A549 (cell line): ENCODE measurements around the gene CATSPERZ. TPM values are rescaled to one million over a fixed set of nuclear protein-coding genes. Genes with fewer than 3 reads are reported as not detected.

ENCODE experiments used
- ATAC-seq, 2 experiments: fragments of 200-7000 bp in 1 of 2; fragments of >200 bp in 1 of 2; cut with Nextera tagmentation in 1 of 2; cut with Tn5 transposase in 1 of 2; 3 replicates each; pipeline versions ENCODE4 v1.8.0 to v1.9.1; 2018 to 2020; ENCODE audit warnings: mild to moderate bottlenecking in 1 of 2, moderate library complexity in 1 of 2
- CTCF ChIA-PET: fragments of 300-600 bp; sonication (Branson Sonifier 250); formaldehyde crosslinking; extraction: SDS; loops from one replicate; lab custom pipeline; 2021; ENCODE audit warnings: antibody characterized with exemption, inconsistent platforms; lab: Yijun Ruan, JAX
- POLR2A ChIA-PET: fragments of 350-600 bp; formaldehyde crosslinking; extraction: SDS; loops from one replicate; lab custom pipeline; 2021; ENCODE audit warnings: antibody characterized with exemption, inconsistent platforms; lab: Yijun Ruan, JAX
- DNase-seq, 2 experiments: peaks; one replicate each; pipeline versions ENCODE4 v3.0.0 to v3.0.0-alpha.2; 2011 to 2016; ENCODE audit warnings: low read depth in 1 of 2, low spot score in 1 of 2
- FAIRE-seq: peaks from 2 replicates; lab custom pipeline; 2011; peaks lifted over from hg19 to GRCh38; lab: Jason Lieb, UNC
- H3K27ac ChIP-seq, 2 experiments: fragments of >200 bp; sonication (Bioruptor Twin); formaldehyde crosslinking; 3 replicates each; pipeline ENCODE4 v1.5.1; 2016 to 2017
- H3K4me1 ChIP-seq: fragments of >200 bp; sonication (Bioruptor Twin); formaldehyde crosslinking; 3 replicates; pipeline ENCODE4 v1.6.1; 2016
- H3K4me2 ChIP-seq: fragments of >200 bp; sonication (Bioruptor Twin); formaldehyde crosslinking; 3 replicates; pipeline ENCODE4 v1.6.1; 2016
- H3K4me3 ChIP-seq: fragments of >200 bp; sonication (Bioruptor Twin); formaldehyde crosslinking; 3 replicates; pipeline ENCODE4 v1.5.1; 2016
- H3K9me3 ChIP-seq: fragments of >200 bp; sonication (Bioruptor Twin); formaldehyde crosslinking; 3 replicates; pipeline ENCODE4 v1.6.1; 2016
- EHF ChIP-seq: fragments of 250-450 bp; sonication (Bioruptor Pico); IDR thresholded peaks from 2 replicates; pipeline ENCODE4 v1.5.0; 2020; ENCODE audit warnings: mild to moderate bottlenecking
- EP300 ChIP-seq, 2 experiments: fragments of >200 bp; sonication (Bioruptor Twin); formaldehyde crosslinking; IDR thresholded peaks; 2 replicates in 1 of 2; 3 replicates in 1 of 2; pipeline ENCODE4 v1.6.1; 2016 to 2017
- ESRRA ChIP-seq: fragments of 150-350 bp; IDR thresholded peaks from 2 replicates; pipeline ENCODE4 v1.6.1; 2014; ENCODE audit warnings: mild to moderate bottlenecking, low read length, borderline replicate concordance
- FOSL2 ChIP-seq, 2 experiments: fragments of 450-650 bp in 1 of 2; fragments of >200 bp in 1 of 2; sonication (Bioruptor Twin) in 1 of 2; formaldehyde crosslinking; IDR thresholded peaks; 2 replicates each; pipeline versions ENCODE4 v1.5.0 to v1.6.1; 2016 to 2020; ENCODE audit warnings: mild to moderate bottlenecking in 1 of 2, moderate library complexity in 1 of 2
- FOXS1 ChIP-seq: fragments of 250-450 bp; sonication (Bioruptor Pico); IDR thresholded peaks from 2 replicates; pipeline ENCODE4 v1.5.0; 2020; ENCODE audit warnings: mild to moderate bottlenecking, moderate library complexity
- GATA3 ChIP-seq: IDR thresholded peaks from 2 replicates; pipeline ENCODE4 v1.6.1; 2012; ENCODE audit warnings: borderline replicate concordance
- HDAC2 ChIP-seq: fragments of 200-600 bp; sonication (generic); IDR thresholded peaks from 2 replicates; pipeline ENCODE4 v1.6.1; 2016
- HOXA7 ChIP-seq: fragments of 250-450 bp; sonication (Bioruptor Pico); IDR thresholded peaks from 2 replicates; pipeline ENCODE4 v1.5.0; 2020; ENCODE audit warnings: mild to moderate bottlenecking, moderate library complexity
- HOXB13 ChIP-seq: fragments of 250-450 bp; sonication (Bioruptor Pico); IDR thresholded peaks from 2 replicates; pipeline ENCODE4 v1.5.0; 2020; ENCODE audit warnings: low read depth, mild to moderate bottlenecking, moderate library complexity
- HOXB5 ChIP-seq: fragments of 250-450 bp; sonication (Bioruptor Pico); IDR thresholded peaks from 2 replicates; pipeline ENCODE4 v1.5.0; 2020; ENCODE audit warnings: mild to moderate bottlenecking, moderate library complexity
- JUN ChIP-seq, 2 experiments: fragments of >200 bp; sonication (Bioruptor Twin); formaldehyde crosslinking; IDR thresholded peaks; 2 replicates in 1 of 2; 3 replicates in 1 of 2; pipeline ENCODE4 v1.6.1; 2016 to 2017
- JUNB ChIP-seq: fragments of >200 bp; sonication (Bioruptor Twin); formaldehyde crosslinking; IDR thresholded peaks from 2 replicates; pipeline ENCODE4 v1.6.1; 2016
- KDM5A ChIP-seq: fragments of 200-600 bp; sonication (generic); IDR thresholded peaks from 2 replicates; pipeline ENCODE4 v1.6.1; 2016; ENCODE audit warnings: antibody characterized with exemption, mild to moderate bottlenecking
- MYC ChIP-seq: IDR thresholded peaks from 2 replicates; pipeline ENCODE4 v1.6.1; 2012; ENCODE audit warnings: mild to moderate bottlenecking, inconsistent platforms, low read length, improper control_type of control experiment, borderline replicate concordance
- NFE2L2 ChIP-seq: fragments of 150-350 bp; conservative IDR thresholded peaks from 2 replicates; pipeline ENCODE4 v1.6.1; 2014; ENCODE audit warnings: low read length
- NPAS2 ChIP-seq: fragments of 250-450 bp; sonication (Bioruptor Pico); IDR thresholded peaks from 2 replicates; pipeline ENCODE4 v1.8.0; 2022; ENCODE audit warnings: mild to moderate bottlenecking, moderate library complexity, borderline replicate concordance
- NR3C1 ChIP-seq: fragments of >200 bp; sonication (Bioruptor Twin); formaldehyde crosslinking; IDR thresholded peaks from 3 replicates; pipeline ENCODE4 v1.6.1; 2017
- RARB ChIP-seq: fragments of 250-450 bp; sonication (Bioruptor Pico); IDR thresholded peaks from 2 replicates; pipeline ENCODE4 v1.8.0; 2021; ENCODE audit warnings: mild to moderate bottlenecking, moderate library complexity
- RCOR1 ChIP-seq: fragments of 150-350 bp; IDR thresholded peaks from 2 replicates; pipeline ENCODE4 v1.6.1; 2014; ENCODE audit warnings: antibody characterized with exemption, low read length, low read depth
- RNF2 ChIP-seq: fragments of 200-600 bp; sonication (generic); IDR thresholded peaks from 2 replicates; pipeline ENCODE4 v1.6.1; 2016; ENCODE audit warnings: low read depth, mild to moderate bottlenecking, antibody characterized with exemption, moderate library complexity, borderline replicate concordance
- SMC3 ChIP-seq: fragments of >200 bp; sonication (Bioruptor Twin); formaldehyde crosslinking; IDR thresholded peaks from 3 replicates; pipeline ENCODE4 v1.6.1; 2018; ENCODE audit warnings: inconsistent platforms
- TFCP2L1 ChIP-seq: fragments of 250-450 bp; sonication (Bioruptor Pico); IDR thresholded peaks from 2 replicates; pipeline ENCODE4 v1.5.0; 2021; ENCODE audit warnings: mild to moderate bottlenecking
- TP53 ChIP-seq: fragments of 250-450 bp; sonication (Bioruptor Pico); IDR thresholded peaks from 2 replicates; pipeline ENCODE4 v1.5.0; 2021; ENCODE audit warnings: mild to moderate bottlenecking, moderate library complexity
- ZFP36 ChIP-seq: fragments of 450-650 bp; IDR thresholded peaks from 2 replicates; pipeline ENCODE4 v1.6.1; 2014; ENCODE audit warnings: borderline replicate concordance; ENCODE audit not compliant: partially characterized antibody
- ZSCAN20 ChIP-seq: fragments of 250-450 bp; sonication (Bioruptor Pico); IDR thresholded peaks from 2 replicates; pipeline ENCODE4 v1.8.0; 2022; ENCODE audit warnings: mild to moderate bottlenecking, moderate library complexity
- WGBS: methylation state at CpG from one replicate; pipeline ENCODE4 v1.1.6; 2017; ENCODE audit errors: missing lambda C conversion rate; 5-methylcytosine and 5-hydroxymethylcytosine counted together
- polyA plus RNA-seq, 4 experiments: library from polyadenylated mRNA; depleted of rRNA in 3 of 4; stranded (reverse); fragments of >200 nt; fragmentation: RNase III in 1 of 4; extraction: RNeasy Plus Mini Kit Qiagen cat#74134 plus additional on column Dnase treatment in 1 of 4; gene quantifications; 2 replicates in 3 of 4; 3 replicates in 1 of 4; pipeline ENCODE4 v1.2.3, GENCODE V29; 2011 to 2017
- TF ChIP-seq, protein P1 (sequence below): IDR thresholded peaks from 2 replicates; pipeline ENCODE4 v1.6.1; 2012
- TF ChIP-seq, protein P2 (sequence below): IDR thresholded peaks from 2 replicates; pipeline ENCODE4 v1.6.1; 2012; ENCODE audit warnings: low read depth, borderline replicate concordance
- TF ChIP-seq, protein P3 (sequence below): fragments of >200 bp; sonication (Bioruptor Twin); formaldehyde crosslinking; IDR thresholded peaks from 2 replicates; pipeline ENCODE4 v1.6.1; 2016
- TF ChIP-seq, protein P4 (sequence below): fragments of 450-650 bp; IDR thresholded peaks from 2 replicates; pipeline ENCODE4 v1.6.1; 2014; ENCODE audit warnings: antibody characterized with exemption

The CATSPERZ gene
- polyA plus RNA-seq, 2 of the 4 experiments (the other 2 are of a cell fraction) = 1.9 to 3.4 TPM

DNA sequence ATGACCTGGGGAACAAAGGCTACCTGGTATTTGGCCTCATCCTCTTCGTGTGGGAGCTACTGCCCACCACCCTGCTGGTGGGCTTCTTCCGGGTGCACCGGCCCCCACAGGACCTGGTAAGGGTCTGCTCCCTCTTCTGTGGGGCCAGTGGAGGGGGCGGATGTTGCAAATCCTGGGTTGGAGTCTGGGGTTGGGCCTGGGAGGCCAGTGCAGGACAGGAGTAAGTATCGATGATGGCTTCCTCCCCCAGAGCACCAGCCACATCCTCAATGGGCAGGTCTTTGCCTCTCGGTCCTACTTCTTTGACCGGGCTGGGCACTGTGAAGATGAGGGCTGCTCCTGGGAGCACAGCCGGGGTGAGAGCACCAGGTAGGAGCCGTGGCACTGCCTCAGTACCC is 11.8 kb upstream of the CATSPERZ start:
- DNase-seq (no peak), FAIRE-seq (no peak), ATAC-seq (no peak)
- Histone ChIP-seq H3K27ac (no peak overlapping the region), H3K4me1 (peaks cover 15% of the 10 kb centered on the region; the same call in 1 of the 3 replicates), H3K4me2 (no peak overlapping the region), H3K4me3 (no peak overlapping the region), H3K9me3 (no peaks in the 10 kb centered on the region)
- CTCF ChIA-PET = interaction anchor here (0.5 to 20.5 kb wide), 5 partner anchors 12 to 439 kb away, joined by 3 to 448 read pairs (median 5); partner anchors contain the start of genes CATSPERZ and ESRRA
- WGBS = 86% methylated on average over 7 of the region's 9 CpGs
- POLR2A ChIA-PET = no interaction called here
- no peak for TF ChIP-seq JUN (IDR thresholded peaks at IDR 0.05)
- no peak for TF ChIP-seq TP53 (CRISPR knock-in tag)
- no peak for TF ChIP-seq GATA3
- TF ChIP-seq SMC3 = no peak
- no peak for TF ChIP-seq FOXS1 (CRISPR knock-in tag)
- TF ChIP-seq EHF (CRISPR knock-in tag) = no peak
- TF ChIP-seq, protein P1, sequence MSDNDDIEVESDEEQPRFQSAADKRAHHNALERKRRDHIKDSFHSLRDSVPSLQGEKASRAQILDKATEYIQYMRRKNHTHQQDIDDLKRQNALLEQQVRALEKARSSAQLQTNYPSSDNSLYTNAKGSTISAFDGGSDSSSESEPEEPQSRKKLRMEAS = no peak
- TF ChIP-seq EP300 (IDR thresholded peaks at IDR 0.05) = no peak
- no peak for TF ChIP-seq ESRRA
- TF ChIP-seq NFE2L2 = no peak
- no peak for TF ChIP-seq HDAC2
- no peak for TF ChIP-seq ZFP36

DNA sequence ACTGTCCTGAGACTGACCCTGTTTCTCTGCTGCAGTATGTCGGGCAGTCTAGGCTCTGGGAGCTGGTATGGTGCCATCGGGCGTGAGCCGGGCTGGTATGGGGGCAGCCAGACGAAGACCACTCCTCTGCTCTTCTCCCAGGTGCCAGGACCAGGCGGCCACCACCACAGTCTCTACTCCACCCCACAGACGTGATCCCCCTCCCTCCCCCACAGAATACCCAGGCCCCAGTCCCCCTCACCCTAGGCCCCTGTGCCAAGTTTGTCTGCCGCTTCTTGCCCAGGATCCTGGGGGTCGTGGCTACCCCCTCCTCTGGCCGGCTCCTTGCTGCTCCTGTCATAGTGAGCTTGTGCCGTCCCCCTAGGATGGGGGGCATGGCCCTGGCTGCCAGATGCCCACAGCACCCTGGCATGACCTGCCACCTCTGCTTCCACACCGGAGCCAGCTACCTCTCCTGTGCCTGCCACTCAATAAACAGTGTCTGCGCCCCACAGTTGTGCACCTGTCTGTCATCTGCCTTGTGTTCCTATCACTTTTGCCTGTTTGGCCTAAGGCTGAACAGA is 11.1 kb upstream of the CATSPERZ start:
- DNase-seq (no peak), ATAC-seq (no peak), FAIRE-seq (no peak)
- Histone ChIP-seq H3K9me3 (no peaks in the 10 kb centered on the region), H3K4me2 (no peak overlapping the region), H3K4me1 (peaks cover 9% of the 10 kb centered on the region; the same call in 1 of the 3 replicates), H3K4me3 (no peak overlapping the region), H3K27ac (no peak overlapping the region)
- POLR2A ChIA-PET = no interaction called here
- TF ChIP-seq FOSL2 (IDR thresholded peaks at IDR 0.05) (no peak), FOSL2 (CRISPR knock-in tag; IDR thresholded peaks at IDR 0.05) (no peak), EHF (CRISPR knock-in tag) (no peak), NR3C1 (no peak), JUN (IDR thresholded peaks at IDR 0.05) (no peak)
- CTCF ChIA-PET = interaction anchor here (0.5 to 20.5 kb wide), 9 partner anchors 9 to 438 kb away, joined by 3 to 448 read pairs (median 5); partner anchors contain the start of genes CATSPERZ, ESRRA and PLCB3
- WGBS = 91% methylated on average over 9 of the region's 13 CpGs

DNA sequence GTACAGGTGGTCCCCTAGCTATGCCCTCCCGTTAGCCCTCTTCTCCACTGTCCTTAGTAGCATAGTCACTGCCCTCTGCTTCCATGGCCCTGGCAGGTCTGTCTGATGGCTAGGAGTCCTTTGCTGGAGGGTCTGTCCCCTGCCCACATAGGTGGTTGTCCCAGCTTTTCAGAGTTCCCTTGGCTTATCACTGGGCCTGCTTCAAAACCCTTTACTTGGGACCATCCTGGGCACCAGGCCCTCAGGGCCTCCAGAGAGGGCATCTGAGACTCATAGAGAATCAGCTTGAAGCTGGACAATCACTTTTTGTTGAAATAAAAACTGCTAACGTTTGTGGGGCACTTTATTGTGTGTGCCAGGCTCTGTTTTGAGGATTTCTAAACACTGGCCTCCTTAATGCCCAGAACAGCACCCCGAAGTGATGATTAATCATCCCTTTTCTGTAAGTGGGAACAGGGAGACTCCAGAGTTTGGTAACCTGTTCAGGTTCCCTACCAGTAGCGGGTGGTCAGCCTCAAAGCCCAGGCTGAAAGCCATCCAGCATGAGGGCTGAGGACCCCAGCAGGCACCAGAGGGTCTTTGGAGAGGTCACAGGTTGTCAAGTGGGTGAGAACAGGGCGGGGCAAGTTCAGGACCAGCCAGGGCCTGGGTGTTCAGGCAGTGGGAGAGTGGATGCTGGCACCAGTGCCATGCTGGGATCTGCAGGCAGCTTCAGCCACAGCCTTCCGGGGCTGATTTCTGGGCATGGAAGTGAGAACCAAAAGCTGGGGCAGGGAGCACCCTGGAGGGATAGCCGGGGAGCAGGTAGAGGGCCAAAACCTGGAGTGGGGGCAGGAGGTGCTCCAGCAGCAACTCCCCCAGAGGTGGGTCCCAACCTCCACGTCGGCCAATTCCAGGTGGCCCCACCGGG is 9.6 kb upstream of the CATSPERZ start:
- Histone ChIP-seq H3K4me3 (no peak overlapping the region), H3K4me2 (no peak overlapping the region), H3K4me1 (peaks cover 9% of the 10 kb centered on the region; the same call in 1 of the 3 replicates), H3K27ac (no peak overlapping the region), H3K9me3 (no peaks in the 10 kb centered on the region)
- DNase-seq (no peak), FAIRE-seq (no peak), ATAC-seq (no peak)
- POLR2A ChIA-PET = no interaction called here
- TF ChIP-seq HOXB13 = no peak
- TF ChIP-seq, protein P2, sequence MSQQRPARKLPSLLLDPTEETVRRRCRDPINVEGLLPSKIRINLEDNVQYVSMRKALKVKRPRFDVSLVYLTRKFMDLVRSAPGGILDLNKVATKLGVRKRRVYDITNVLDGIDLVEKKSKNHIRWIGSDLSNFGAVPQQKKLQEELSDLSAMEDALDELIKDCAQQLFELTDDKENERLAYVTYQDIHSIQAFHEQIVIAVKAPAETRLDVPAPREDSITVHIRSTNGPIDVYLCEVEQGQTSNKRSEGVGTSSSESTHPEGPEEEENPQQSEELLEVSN = no peak
- 74% methylated on average over 9 of the region's 10 CpGs for WGBS
- CTCF ChIA-PET = interaction anchor here (0.7 to 20.5 kb wide), 8 partner anchors 11 to 65 kb away, joined by 3 to 448 read pairs (median 6); partner anchors contain the start of genes CATSPERZ, ESRRA and PLCB3

DNA sequence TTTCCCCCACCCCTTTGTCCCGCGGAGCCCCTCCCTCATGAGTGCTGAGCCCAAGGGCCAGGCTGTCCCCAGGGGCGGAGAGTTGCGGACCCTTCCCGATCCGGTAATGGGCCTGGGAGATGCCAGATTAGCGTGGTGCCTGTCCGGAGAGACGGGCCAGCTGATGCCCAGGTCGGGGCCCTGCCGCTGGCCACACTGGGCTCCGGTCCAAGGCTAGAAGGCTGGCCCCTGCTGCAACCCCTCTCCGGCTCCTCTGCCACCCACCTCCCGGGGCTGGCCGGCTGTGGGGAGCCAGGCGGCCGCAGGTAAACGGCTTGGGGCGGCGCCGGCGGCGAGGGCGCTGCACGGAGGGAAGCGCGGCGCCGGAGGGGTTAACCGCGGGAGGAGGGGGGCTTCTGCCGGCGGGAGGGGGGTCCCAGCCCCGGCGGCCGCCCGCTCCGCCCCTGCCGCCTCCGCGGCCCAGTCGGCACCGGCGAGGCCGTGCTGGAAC is 8.9 kb upstream of the CATSPERZ start, which contains the start of gene KCNK4:
KCNK4 (plus strand) TSS at position 41 of the 490 bp plus-strand sequence. CDS start 1,717 bp downstream, outside the sequence.
- no peaks in the 10 kb centered on the region for H3K9me3 ChIP-seq
- H3K4me2 ChIP-seq = peak within 1 kb of the TSS; percentile 49
- FAIRE-seq (no peak), ATAC-seq (no peak), DNase-seq (no peak)
- H3K4me1 ChIP-seq = peaks cover 8% of the 10 kb centered on the region; the same call in 2 of the 3 replicates
- H3K4me3 ChIP-seq = no peak within 1 kb of the TSS
- ChIA-PET POLR2A (no interaction called here), CTCF (interaction anchor here (2.7 to 20.5 kb wide), 2 partner anchors 12 to 40 kb away, joined by 12 to 448 read pairs; partner anchors contain the start of genes CATSPERZ, ESRRA and PLCB3)
- 0 out of 6 replicates have a peak within 1 kb of the TSS, but pooled peaks of 1 of the 2 experiments have one; percentile 30 for H3K27ac ChIP-seq
- WGBS = 76% methylated on average over 8 of the region's 45 CpGs
- TF ChIP-seq JUNB (no peak), HOXA7 (no peak), HOXB5 (no peak), RCOR1 (no peak), NPAS2 (CRISPR knock-in tag) (no peak), KDM5A (no peak), NR3C1 (no peak), MYC (no peak), ESRRA (no peak), RNF2 (no peak), ZSCAN20 (CRISPR knock-in tag) (no peak), RARB (CRISPR knock-in tag) (no peak), TFCP2L1 (CRISPR knock-in tag) (no peak)
- TF ChIP-seq, protein P3, sequence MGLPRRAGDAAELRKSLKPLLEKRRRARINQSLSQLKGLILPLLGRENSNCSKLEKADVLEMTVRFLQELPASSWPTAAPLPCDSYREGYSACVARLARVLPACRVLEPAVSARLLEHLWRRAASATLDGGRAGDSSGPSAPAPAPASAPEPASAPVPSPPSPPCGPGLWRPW = no peak
- TF ChIP-seq, protein P4, sequence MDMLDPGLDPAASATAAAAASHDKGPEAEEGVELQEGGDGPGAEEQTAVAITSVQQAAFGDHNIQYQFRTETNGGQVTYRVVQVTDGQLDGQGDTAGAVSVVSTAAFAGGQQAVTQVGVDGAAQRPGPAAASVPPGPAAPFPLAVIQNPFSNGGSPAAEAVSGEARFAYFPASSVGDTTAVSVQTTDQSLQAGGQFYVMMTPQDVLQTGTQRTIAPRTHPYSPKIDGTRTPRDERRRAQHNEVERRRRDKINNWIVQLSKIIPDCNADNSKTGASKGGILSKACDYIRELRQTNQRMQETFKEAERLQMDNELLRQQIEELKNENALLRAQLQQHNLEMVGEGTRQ = no peak
